Smooth muscle cell (in vitro differentiated cells): ENCODE results near the gene KRI1. TPM values are rescaled to one million over a fixed set of nuclear protein-coding genes. Genes with fewer than 3 reads are reported as not detected.
A peak's percentile ranks its signal among the peaks of the same experiment; 100 is the strongest.

Experiments
- DNase-seq: peaks from one replicate; lab custom pipeline; 2025; ENCODE audit not compliant: unreplicated experiment; lab: John Stamatoyannopoulos, UW
- H2AFZ ChIP-seq: fragments of 200-600 bp; sonication (generic); 2 replicates; pipeline ENCODE4 v1.6.0; 2016; ENCODE audit warnings: antibody characterized with exemption, low read depth, mild to moderate bottlenecking
- H3F3A ChIP-seq: fragments of 200-600 bp; sonication (generic); 2 replicates; pipeline ENCODE4 v1.6.0; 2017; ENCODE audit warnings: antibody characterized with exemption, low read depth
- H3K27ac ChIP-seq: fragments of 200-600 bp; sonication (generic); 2 replicates; pipeline ENCODE4 v1.5.1; 2016; ENCODE audit warnings: low read depth, mild to moderate bottlenecking
- H3K27me3 ChIP-seq: fragments of 200-600 bp; sonication (generic); 2 replicates; pipeline ENCODE4 v1.6.1; 2016; ENCODE audit warnings: low read depth, mild to moderate bottlenecking
- H3K36me3 ChIP-seq: fragments of 200-600 bp; sonication (generic); 2 replicates; pipeline ENCODE4 v1.5.1; 2016; ENCODE audit warnings: low read depth
- H3K4me1 ChIP-seq: fragments of 200-600 bp; sonication (generic); 2 replicates; pipeline ENCODE4 v1.5.1; 2016; ENCODE audit warnings: low read depth
- H3K4me2 ChIP-seq: fragments of 200-600 bp; sonication (generic); 2 replicates; pipeline ENCODE4 v1.6.0; 2016; ENCODE audit warnings: mild to moderate bottlenecking
- H3K4me3 ChIP-seq: fragments of 200-600 bp; sonication (generic); 2 replicates; pipeline ENCODE4 v1.5.1; 2016; ENCODE audit warnings: mild to moderate bottlenecking
- H3K79me2 ChIP-seq: fragments of 200-600 bp; sonication (generic); 2 replicates; pipeline ENCODE4 v1.6.0; 2016; ENCODE audit warnings: low read depth, mild to moderate bottlenecking
- H3K9ac ChIP-seq: fragments of 200-600 bp; sonication (generic); 2 replicates; pipeline ENCODE4 v1.6.0; 2016; ENCODE audit warnings: low read depth
- H3K9me3 ChIP-seq: fragments of 200-600 bp; sonication (generic); replicated peaks from 2 replicates; pipeline ENCODE4 v1.5.1; 2016; ENCODE audit warnings: low read depth
- H4K20me1 ChIP-seq: fragments of 200-600 bp; sonication (generic); 2 replicates; pipeline ENCODE4 v1.6.0; 2016; ENCODE audit warnings: low read depth
- CTCF ChIP-seq: fragments of 200-600 bp; sonication (generic); IDR thresholded peaks from 2 replicates; pipeline ENCODE4 v1.5.1; 2017; ENCODE audit warnings: borderline replicate concordance, mild to moderate bottlenecking, antibody characterized with exemption; ENCODE audit not compliant: insufficient read depth, poor library complexity, severe bottlenecking
- WGBS: methylation state at CpG from one replicate; pipeline ENCODE4 v1.1.7; 2016; ENCODE audit warnings: low lambda C conversion rate; 5-methylcytosine and 5-hydroxymethylcytosine counted together
- polyA plus RNA-seq: library from polyadenylated mRNA; unstranded; fragments of >200 nt; fragmentation: Nextera tagmentation; extraction: Ambion mirVana; gene quantifications from 2 replicates; pipeline ENCODE4 v1.2.1, GENCODE V29; 2016
- total RNA-seq: library from RNA; depleted of rRNA; stranded (reverse); fragments of >200 nt; gene quantifications from 2 replicates; pipeline ENCODE4 v1.2.3, GENCODE V29; 2014

KRI1 gene
- total and polyA plus RNA-seq, 2 experiments from 2014 or later = 7.1 to 10.1 TPM

DNA sequence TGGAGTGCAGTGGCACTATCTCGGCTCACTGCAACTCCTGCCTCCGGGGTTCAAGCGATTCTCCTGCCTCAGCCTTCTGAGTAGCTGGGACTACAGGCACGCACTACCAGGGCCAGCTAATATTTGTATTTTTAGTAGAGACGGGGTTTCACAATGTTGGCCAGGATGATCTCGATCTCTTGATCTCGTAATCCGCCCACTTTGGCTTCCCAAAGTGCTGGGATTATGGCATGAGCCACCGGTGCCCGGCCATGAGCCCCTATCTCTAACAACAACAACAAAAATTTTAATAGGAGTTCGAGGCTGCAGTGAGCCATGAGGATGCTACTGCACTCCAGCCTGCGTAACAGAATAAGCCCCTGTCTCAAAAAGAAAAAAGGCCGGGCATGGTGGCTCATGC lies 16.3 kb upstream of the KRI1 start:
- Histone ChIP-seq H4K20me1 (no peaks in the 10 kb centered on the region), H2AFZ (no peak overlapping the region), H3K4me3 (no peak overlapping the region), H3K79me2 (no peaks in the 10 kb centered on the region), H3K9ac (no peak overlapping the region), H3K4me2 (no peak overlapping the region), H3K36me3 (no peaks in the 10 kb centered on the region), H3K4me1 (no peaks in the 10 kb centered on the region), H3K9me3 (no peaks in the 10 kb centered on the region), H3K27ac (no peak overlapping the region), H3F3A (no peaks in the 10 kb centered on the region), H3K27me3 (peaks cover 9% of the 10 kb centered on the region)
- 81% methylated on average over 13 of the region's 13 CpGs for WGBS
- no peak for TF ChIP-seq CTCF
- no peak for DNase-seq

DNA sequence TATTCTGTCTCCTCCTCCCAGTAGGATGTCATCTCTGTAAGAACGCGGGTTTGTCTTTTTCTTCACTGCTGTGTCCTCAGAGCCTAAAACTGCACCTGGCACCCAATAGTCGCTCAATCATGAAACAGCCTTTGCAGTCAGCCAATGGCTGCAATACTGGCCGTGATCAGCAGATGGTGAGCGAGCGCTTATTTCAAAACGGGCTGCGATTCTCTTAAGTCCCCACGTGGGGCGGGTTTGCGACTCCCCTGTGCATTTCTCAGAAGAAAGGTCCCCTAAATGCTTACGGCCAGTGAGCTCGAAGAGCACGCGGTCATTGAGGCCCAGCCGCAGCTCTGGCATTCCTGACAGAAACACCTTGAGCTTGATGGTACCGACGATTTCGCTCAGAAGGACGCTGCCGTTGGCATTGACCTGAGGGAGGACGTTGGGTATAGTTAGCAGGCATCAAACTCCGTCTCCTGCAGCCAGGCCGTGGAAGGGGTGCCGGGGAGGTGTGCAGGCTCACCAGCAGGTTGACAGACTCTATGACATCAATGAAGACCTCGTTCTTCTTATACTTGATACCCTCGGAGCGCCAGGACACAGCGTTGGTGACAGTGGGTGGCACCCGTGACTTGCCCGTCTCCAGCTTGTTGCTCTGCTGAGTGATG lies 15.3 kb upstream of the KRI1 start:
- Histone ChIP-seq H3K79me2 (no peaks in the 10 kb centered on the region), H2AFZ (no peak overlapping the region)

GRCh38 chr19:10577951-10578350 lies 12.1 kb upstream of the KRI1 start:
- H4K20me1 ChIP-seq = no peaks in the 10 kb centered on the region
- no peaks in the 10 kb centered on the region for H3K9me3 ChIP-seq
- no peaks in the 10 kb centered on the region for H3K36me3 ChIP-seq
- H3K4me3 ChIP-seq = no peak overlapping the region
- H3K4me2 ChIP-seq = no peak overlapping the region
- no peaks in the 10 kb centered on the region for H3K79me2 ChIP-seq
- H2AFZ ChIP-seq = no peak overlapping the region
- no peaks in the 10 kb centered on the region for H3F3A ChIP-seq
- WGBS = 100% methylated on average over 6 of the region's 6 CpGs
- no peak overlapping the region for H3K9ac ChIP-seq
- no peaks in the 10 kb centered on the region for H3K4me1 ChIP-seq
- no peaks in the 10 kb centered on the region for H3K27me3 ChIP-seq
- no peak overlapping the region for H3K27ac ChIP-seq
- no peak for DNase-seq
- TF ChIP-seq CTCF = no peak

More for the DNA sequence above, 15.3 kb upstream of the KRI1 start:
- Histone ChIP-seq H3K36me3 (no peaks in the 10 kb centered on the region), H4K20me1 (no peaks in the 10 kb centered on the region), H3K4me3 (no peak overlapping the region), H3K27ac (no peak overlapping the region), H3K4me2 (no peak overlapping the region), H3F3A (no peaks in the 10 kb centered on the region), H3K4me1 (no peaks in the 10 kb centered on the region), H3K9ac (no peak overlapping the region), H3K9me3 (no peaks in the 10 kb centered on the region), H3K27me3 (no peaks in the 10 kb centered on the region)
- peak; percentile 89 for TF ChIP-seq CTCF
- WGBS = 54% methylated on average over 31 of the region's 31 CpGs
- peak; percentile 38 for DNase-seq

- no peak overlapping the region for H2AFZ ChIP-seq
- no peak overlapping the region for H3K4me3 ChIP-seq
- H3K4me2 ChIP-seq = no peak overlapping the region
- TF ChIP-seq CTCF = no peak
- H3F3A ChIP-seq = no peaks in the 10 kb centered on the region
- no peaks in the 10 kb centered on the region for H4K20me1 ChIP-seq
- DNase-seq = no peak
- H3K9ac ChIP-seq = no peak overlapping the region
- no peak overlapping the region for H3K27ac ChIP-seq
- no peaks in the 10 kb centered on the region for H3K79me2 ChIP-seq
- 92% methylated on average over 6 of the region's 6 CpGs for WGBS
- H3K9me3 ChIP-seq = no peaks in the 10 kb centered on the region
- H3K4me1 ChIP-seq = no peaks in the 10 kb centered on the region
- no peaks in the 10 kb centered on the region for H3K36me3 ChIP-seq
- H3K27me3 ChIP-seq = no peaks in the 10 kb centered on the region
These were observed 9.4 kb upstream of the KRI1 start for GRCh38 chr19:10575011-10575716.
